ENCODE measurements around the gene TJP1. TPM values are rescaled to one million over a fixed set of nuclear protein-coding genes. Genes with fewer than 3 reads are reported as not detected.

The TJP1 gene
- total RNA-seq, 1 experiment from 2014 or later: 140 TPM

GRCh38 chr15:29675791-29676301 is 146.4 kb downstream of the TJP1 start:
- Histone ChIP-seq H3K27me3 (ENCODE audit: insufficient read depth, low read length) (no peaks in the 10 kb centered on the region), H2AFZ (ENCODE audit: low read length) (no peak overlapping the region), H3K14ac (ENCODE audit: insufficient read depth, low read length) (0 out of 2 replicates have a peak overlapping the region, but pooled peaks have one; percentile 49), H3T11ph (ENCODE audit: low read length) (no peak overlapping the region), H3K23ac (ENCODE audit: insufficient read length, low read depth, low read length) (no peak overlapping the region), H3K9ac (ENCODE audit: extremely low read depth, insufficient read length, low read length) (no peak overlapping the region), H3K27ac (ENCODE audit: insufficient read length, low read depth, low read length) (no peak overlapping the region), H3K4me1 (ENCODE audit: insufficient read depth, low read length) (peaks cover 9% of the 10 kb centered on the region; the same call in 1 of the 2 replicates), H2BK20ac (ENCODE audit: low read depth, low read length, poor library complexity, severe bottlenecking) (no peak overlapping the region), H2BK5ac (ENCODE audit: insufficient read length, low read length) (no peak overlapping the region), H4K8ac (replicated peaks; ENCODE audit: insufficient read length, low read depth, low read length) (no peak overlapping the region), H3K23me2 (ENCODE audit: insufficient read length, low read depth, low read length, poor library complexity, severe bottlenecking) (peaks cover 12% of the 10 kb centered on the region), H2BK12ac (ENCODE audit: insufficient read length, low read depth, low read length) (no peak overlapping the region), H2BK120ac (ENCODE audit: low read depth, low read length, poor library complexity, severe bottlenecking) (no peak overlapping the region), H2BK15ac (ENCODE audit: low read depth, low read length) (no peak overlapping the region), H3K18ac (ENCODE audit: insufficient read length, low read depth, low read length) (peak overlapping the region; percentile 80), H3K79me2 (ENCODE audit: insufficient read depth, low read length) (no peaks in the 10 kb centered on the region), H4K20me1 (ENCODE audit: control insufficient read depth, insufficient read depth, insufficient read length) (no peaks in the 10 kb centered on the region), H3K4me2 (ENCODE audit: insufficient read depth, insufficient read length, low read length) (peak overlapping the region; percentile 73), H3K9me3 (ENCODE audit: control insufficient read depth, low read depth, low read length) (no peaks in the 10 kb centered on the region), H3K4ac (ENCODE audit: low read depth, low read length) (no peak overlapping the region), H4K91ac (ENCODE audit: insufficient read length, low read depth, low read length) (no peak overlapping the region), H3K79me1 (ENCODE audit: insufficient read depth, low read depth, low read length, poor library complexity, severe bottlenecking) (no peaks in the 10 kb centered on the region), H3K56ac (ENCODE audit: insufficient read length, low read depth, low read length) (no peak overlapping the region), H4K5ac (ENCODE audit: insufficient read length, low read depth, low read length) (no peak overlapping the region), H2AK5ac (ENCODE audit: insufficient read length, low read length) (no peak overlapping the region)
- peaks cover 35 to 42% of the 10 kb centered on the region in 2 experiments for H3K4me1 Mint-ChIP-seq
- H3K27ac Mint-ChIP-seq: peak overlapping the region in 1 of 3 experiments; percentile 55; a peak in 1 of 7 replicates
- peak; percentile 59 for DNase-seq
- no peaks in the 10 kb centered on the region for H3K9me3 Mint-ChIP-seq
- WGBS (ENCODE audit: extremely low coverage, insufficient read length, low lambda C conversion rate): no CpG with 5 or more reads among the region's 29 CpGs
- peaks cover 7% of the 10 kb centered on the region for H3K27me3 Mint-ChIP-seq (ENCODE audit: low read depth)
- H3K36me3 Mint-ChIP-seq (ENCODE audit: insufficient read depth in 1 of 3, low read depth in 3 of 3): peaks cover 0 to 8% (median 2%) of the 10 kb centered on the region in 3 experiments; a peak in 2 of 7 replicates
- H3K4me3 Mint-ChIP-seq: peak overlapping the region; percentile 67 to 87
- no peak for TF ChIP-seq CTCF (conservative IDR thresholded peaks at IDR 0.05)
